Activated CD8-positive, alpha-beta memory T cell treated with anti-CD3 and anti-CD28 coated beads, Interleukin-2, amount 50 U/mL, for 24 hours (primary cell): Measurements from ENCODE around the gene CLIC4.
"Not testable (repeated sequence)": the region's sequence is repeated elsewhere in the genome, so short reads cannot be mapped to it uniquely, and the experiment has no call there.

Experiments used
- DNase-seq: peaks from one replicate; pipeline ENCODE4 v3.0.0-alpha.2; 2020; ENCODE audit errors: extremely low read depth

The CLIC4 gene

GRCh38 chr1:24811494-24811893, 66.2 kb downstream of the CLIC4 start:
- not testable (repeated sequence) for DNase-seq

GRCh38 chr1:24820221-24820620, 75.0 kb downstream of the CLIC4 start:
- not testable (repeated sequence) for DNase-seq

- DNase-seq, result no peak
These were observed 77.6 kb downstream of the CLIC4 start for GRCh38 chr1:24822887-24823286.

GRCh38 chr1:24823486-24823885, 78.2 kb downstream of the CLIC4 start:
- not testable (repeated sequence) for DNase-seq

DNA sequence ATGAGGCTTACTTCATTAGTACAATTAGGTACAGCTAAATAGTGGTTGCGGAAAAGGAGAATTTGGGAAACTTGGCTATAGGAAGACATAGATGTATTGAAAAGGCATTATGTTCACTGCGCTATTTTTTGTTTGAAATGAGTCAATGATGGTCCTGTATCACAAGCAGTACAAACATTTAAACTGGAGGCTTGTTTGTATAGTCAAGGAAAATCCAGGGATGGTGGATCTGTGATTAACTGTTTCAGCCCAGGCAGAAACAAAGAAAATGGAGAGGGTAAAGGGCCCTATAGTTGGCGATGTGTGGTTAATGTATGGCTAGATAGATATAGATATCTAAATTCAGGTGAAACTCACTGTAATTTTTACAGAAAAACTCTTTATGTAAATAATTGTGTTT, 79.9 kb downstream of the CLIC4 start:
- DNase-seq, result no peak

GRCh38 chr1:24826510-24826909, 81.3 kb downstream of the CLIC4 start:
- DNase-seq, result no peak

DNA sequence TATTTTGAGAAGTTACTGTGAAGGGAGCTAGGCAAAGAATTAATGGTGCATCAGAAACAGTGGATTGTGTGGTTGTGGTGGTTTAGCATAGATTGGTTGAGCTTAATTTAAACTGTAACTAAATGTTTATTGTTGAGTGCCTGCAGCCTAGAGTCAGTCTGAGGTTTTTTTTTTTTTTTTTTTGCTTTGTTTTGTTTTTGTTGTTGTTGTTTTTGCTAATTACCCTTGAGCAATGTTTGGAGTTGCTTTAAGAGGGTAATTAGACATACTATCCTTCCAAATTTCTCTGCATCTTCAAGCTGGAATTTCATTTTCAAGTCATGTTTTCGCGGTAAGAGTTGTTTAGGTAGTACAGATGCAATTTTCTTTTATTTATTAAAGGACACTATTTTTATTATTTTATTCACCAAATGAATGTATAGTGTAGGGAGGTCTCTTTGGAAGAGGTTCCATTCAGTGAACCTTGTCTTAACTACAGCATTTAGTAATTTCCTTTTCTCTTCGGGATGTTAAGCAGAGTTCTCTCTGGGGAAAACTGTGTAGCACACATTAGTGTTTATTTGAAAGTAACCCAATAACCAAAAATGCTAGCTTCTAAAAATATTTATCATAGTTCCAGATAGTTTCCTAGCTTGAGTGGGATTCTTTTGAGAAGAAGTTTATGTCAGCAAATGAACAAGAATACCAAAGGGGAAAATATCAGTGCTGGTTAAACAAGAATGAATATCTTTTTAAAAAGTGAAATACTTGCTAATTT, 82.3 kb downstream of the CLIC4 start:
- DNase-seq, result no peak

DNA sequence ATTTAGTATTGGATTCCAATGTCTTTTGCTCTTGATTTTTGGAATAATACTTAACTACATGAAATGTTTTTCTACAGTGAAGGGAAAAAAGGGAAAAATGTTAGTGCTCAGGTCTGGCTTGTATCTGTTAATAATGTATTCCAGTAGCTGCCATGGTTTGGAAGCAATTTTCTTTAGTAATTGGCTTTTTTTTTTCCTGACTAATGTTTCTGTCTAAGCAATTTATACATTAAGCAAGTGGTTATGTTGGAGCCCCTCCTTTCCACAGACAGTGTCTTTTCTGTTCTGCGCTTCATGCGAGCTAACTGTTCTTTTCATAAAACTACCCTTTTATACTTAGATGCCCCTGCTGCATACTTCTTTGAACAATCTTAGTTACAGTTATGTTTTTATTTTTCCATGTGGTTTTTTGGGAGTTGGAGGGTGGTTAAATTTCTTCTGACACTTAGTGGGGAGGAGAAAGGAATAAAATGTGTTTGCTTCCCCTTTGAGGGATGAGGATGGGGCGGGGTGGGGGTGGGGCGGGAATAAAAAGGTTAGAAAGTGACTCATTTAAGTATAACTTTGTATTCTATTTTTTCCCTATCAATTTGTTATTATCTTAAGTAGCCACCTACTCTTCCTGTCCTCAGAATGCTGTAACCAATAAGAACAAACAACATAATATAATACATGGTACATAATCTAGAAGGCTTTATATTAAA, 83.1 kb downstream of the CLIC4 start:
- DNase-seq, result no peak

DNA sequence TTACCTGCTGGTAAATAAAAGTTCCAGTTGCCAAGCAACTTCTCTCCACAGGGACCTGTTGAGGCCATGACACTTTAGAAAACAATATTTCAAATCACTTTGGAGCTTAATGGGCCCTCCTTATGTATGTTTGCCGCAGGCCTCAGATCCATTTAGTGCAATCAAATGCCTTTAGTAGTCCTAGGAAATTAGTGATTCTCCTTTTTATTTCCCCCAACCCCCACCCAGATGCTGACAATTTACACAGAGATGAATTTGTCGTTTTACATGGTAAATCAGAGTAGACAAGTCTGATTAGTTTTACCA, 83.6 kb downstream of the CLIC4 start:
- DNase-seq, result no peak

GRCh38 chr1:24830680-24831272, 85.5 kb downstream of the CLIC4 start:
- DNase-seq, result no peak

GRCh38 chr1:24841593-24841992, 96.3 kb downstream of the CLIC4 start:
- DNase-seq, result no peak

DNA sequence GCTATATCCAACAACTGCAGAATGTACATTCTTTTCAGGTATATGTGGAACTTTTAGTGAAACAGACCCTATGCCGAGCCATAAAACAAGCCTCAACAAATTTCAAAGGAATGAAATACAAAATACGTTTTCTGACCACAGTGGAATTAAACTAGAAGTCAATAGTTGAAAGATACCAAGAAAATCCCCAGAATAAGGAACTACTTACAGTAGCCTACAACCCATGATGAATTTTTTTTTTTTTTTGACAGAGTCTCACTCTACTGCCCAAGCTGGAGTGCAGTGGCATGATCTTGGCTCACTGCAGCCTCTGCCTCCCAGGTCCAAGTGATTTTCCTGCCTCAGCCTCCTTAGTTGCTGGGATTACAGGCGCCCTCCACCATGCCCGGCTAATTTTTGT, 101.4 kb downstream of the CLIC4 start:
- no peak for DNase-seq

DNA sequence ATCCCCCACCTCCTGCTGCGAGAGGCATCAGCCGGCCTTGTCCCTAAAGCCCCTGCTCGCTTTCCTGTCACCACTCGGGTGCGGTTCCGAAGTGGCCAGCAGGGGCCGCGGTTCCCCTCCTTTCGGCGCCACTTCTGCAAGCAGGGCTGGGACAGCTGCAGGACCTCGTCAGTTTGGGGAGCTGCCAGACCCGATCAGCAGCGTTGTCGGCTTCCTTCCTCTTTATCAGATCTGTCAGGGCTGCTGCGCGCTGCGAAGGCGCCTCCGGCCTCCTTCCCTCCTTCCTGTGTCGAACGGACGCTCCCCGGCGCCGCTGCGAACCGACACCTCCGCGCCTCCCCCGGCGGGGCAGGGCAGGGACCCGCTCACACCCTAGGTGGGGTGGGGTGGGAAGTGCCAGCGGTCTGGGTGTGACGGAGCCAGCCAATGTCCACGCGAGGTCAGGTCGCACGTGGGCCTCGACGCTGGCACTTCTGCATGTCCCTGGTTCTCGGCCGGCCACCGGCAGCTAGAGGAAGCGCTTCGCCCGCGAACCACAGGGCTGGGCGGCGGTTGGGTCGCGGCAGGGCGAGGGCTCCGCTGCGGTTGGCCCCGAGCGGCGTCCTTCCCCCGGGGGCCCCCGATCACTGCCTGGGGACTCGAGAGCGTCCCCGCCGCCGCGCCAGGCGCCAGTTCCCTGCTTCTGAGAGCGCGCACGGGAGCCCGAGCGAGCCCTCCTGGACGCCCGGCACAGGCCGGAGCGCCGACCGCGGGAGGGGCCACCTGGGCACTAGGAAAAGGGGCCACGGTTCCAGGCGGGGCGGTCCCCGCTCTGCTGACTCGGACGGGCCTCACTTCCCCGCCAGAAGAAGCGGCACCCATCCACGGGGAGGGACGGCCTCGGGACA, 103.0 kb downstream of the CLIC4 start:
- peak; percentile 70 for DNase-seq

DNA sequence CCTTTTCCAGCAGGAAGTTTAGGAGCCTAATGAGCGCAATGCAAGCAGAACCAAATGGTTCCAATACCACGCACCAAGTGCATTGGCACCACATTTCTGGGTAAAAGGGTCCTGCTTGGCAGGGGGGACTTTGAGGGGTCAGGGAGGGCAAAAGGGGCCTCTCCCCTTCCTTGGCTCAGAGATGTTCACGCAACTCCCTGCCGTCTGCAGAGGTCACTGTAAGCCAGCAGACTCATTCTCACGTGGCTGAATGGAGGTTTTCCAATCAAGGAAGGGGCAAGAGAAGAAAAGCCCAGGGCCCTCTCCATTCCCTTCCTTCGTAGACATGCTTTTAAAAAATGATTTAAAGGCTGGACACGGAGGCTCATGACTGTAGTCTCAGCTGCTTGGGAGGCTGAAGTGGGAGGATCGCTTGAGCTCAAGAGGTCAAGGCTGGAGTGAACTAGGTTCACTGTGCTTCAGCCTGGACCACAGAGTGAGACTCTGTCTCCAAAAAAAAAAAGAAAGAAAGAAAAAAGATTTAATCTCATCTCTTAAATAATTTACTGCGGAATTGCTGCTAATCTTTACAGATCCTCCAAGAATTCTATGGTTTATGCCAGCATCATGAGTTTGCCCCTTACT, 104.5 kb downstream of the CLIC4 start:
- DNase-seq, result no peak

- no peak for DNase-seq
These were observed 105.2 kb downstream of the CLIC4 start for GRCh38 chr1:24850328-24850920.

GRCh38 chr1:24853649-24854048, 108.4 kb downstream of the CLIC4 start:
- DNase-seq, result no peak

DNA sequence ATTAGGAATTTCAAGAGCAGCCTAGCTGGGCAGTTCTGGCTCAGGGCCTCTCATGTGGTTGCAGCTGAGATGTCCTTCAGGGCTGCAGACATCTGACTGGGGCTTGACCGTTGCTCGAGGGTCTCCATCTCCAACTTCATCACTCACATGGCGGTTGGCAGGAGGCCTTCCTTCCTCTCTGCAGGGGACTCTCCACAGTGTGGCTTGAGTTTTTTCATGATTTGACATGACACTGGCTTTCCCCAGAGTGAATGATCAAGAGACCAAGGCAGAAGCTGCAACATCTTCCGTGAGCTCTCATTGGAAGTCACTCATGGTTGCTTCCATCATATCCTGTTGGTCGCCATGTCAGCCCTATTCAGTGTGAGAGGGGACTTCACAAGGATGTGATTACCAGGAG, 110.2 kb downstream of the CLIC4 start:
- no peak for DNase-seq

DNA sequence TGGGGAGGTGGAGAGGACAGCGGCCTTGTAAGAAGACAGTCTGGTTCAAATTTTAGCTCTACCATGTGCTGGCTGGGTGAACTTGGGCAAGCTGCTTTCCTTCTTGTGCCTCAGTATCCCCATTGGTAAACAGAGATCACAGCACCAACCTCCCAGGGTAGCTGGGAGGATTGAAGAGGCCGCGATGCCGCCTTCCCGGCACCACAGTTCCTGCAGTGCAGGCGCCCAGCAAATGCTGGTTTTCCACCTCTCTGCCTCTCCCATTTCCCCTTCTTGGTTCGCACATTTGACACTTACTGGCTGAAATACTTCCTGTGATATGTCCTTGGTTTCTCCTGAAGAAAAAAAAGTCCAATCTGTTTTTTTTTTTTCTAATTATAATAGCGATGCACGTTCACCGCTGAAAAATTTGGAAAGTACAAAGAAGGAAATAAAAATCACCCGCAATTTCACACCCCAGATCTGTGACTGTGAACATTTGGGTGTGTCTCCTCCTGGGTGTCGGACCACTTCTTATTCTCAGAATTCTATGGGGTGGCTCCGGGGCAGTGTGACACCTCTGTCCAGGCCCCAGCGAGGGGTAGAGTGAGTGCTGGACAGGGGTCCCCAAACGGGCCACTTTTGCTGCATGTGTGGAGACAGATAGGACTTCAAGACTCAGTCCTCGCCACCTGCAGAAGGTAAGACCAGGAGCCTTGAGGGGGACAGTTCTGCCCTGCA, 111.7 kb downstream of the CLIC4 start:
- no peak for DNase-seq

DNA sequence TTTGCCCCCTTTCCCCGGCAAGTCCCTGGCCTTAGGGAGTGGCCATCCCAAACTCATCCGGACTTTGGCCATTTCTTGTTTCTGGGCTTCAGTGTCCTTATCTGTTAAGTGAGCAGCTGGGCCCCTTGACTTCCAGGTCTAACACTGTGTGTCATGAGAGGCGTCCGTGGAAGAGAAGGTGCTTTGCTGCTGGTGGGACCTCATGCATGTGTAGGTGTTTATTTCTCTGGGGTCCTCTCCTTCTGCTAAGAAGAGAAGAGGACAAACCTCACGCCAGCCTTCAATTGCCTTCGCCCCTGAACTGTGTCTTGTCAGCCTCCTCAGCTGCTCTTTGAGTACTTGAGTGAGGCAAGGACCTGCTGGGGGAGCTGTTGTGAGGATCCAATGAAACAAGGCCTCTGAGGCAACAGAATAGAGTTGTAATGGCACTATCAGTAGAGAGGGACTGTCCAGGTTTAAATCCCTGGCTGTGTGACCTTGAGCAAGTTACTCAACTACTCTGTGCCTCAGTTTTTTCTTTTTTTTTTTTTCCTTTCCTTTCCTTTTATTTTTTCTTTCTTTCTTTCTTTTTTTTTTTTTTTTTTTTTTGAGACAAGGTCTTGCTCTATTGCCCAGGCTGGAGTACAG, 112.4 kb downstream of the CLIC4 start:
- DNase-seq, result no peak

DNA sequence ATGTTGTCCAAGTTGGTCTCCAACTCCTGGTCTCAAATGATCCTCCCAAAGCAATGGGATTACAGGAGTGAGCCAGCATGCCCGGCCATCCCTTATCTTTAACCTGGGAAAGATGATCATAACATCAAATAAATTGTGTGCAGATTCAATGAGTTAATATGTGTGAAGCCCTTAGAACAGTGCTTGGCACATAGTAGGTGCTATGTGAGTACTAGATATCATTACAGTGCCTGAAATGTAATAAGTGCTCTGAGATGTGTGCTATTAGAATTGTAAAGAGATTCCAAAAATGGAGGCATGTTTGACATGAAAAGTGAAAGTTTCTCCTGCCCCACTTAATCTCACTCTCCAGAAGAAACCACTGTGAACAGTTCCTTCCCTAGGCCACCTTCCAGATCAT, 113.0 kb downstream of the CLIC4 start:
- DNase-seq, result no peak
